Transverse colon (tissue), 3 donors: ENCODE data around the gene SSTR4.

Experiments
- CTCF ChIP-seq, 5 experiments: fragments of 200-600 bp in 3 of 5; fragments of 450-650 bp in 2 of 5; sonication (generic) in 3 of 5; IDR thresholded peaks; 1 replicate in 2 of 5; 2 replicates in 3 of 5; pipeline ENCODE4 v1.5.1; 2016 to 2017; ENCODE audit warnings: antibody characterized with exemption in 5 of 5, inconsistent platforms in 3 of 5, mild to moderate bottlenecking in 2 of 5, moderate library complexity in 1 of 5
- POLR2A ChIP-seq: fragments of 450-650 bp; IDR thresholded peaks from one replicate; pipeline ENCODE4 v1.6.1; 2016; ENCODE audit warnings: antibody characterized with exemption, mild to moderate bottlenecking, moderate library complexity

- TF ChIP-seq CTCF (IDR thresholded peaks at IDR 0.05) (no peak), POLR2A (no peak)
Measured at GRCh38 chr20:23050076-23050838, 15.1 kb downstream of the SSTR4 start.
